Stomach (tissue), 4 donors: ENCODE results near the gene MTO1.
"Not testable (repeated sequence)": the region's sequence is repeated elsewhere in the genome, so short reads cannot be mapped to it uniquely, and the experiment has no call there.

Experiments used
- POLR2A ChIP-seq, 4 donors: fragments of 450-650 bp; IDR thresholded peaks; one replicate each; pipeline ENCODE4 v1.6.1; 2016; ENCODE audit warnings: antibody characterized with exemption in 4 of 4, control low read depth in 2 of 4, mild to moderate bottlenecking in 1 of 4, moderate library complexity in 1 of 4
- POLR2AphosphoS5 ChIP-seq, 3 donors: sonication (generic); formaldehyde crosslinking; IDR thresholded peaks; one replicate each; pipeline ENCODE4 v1.6.1; 2016; ENCODE audit warnings: antibody characterized with exemption in 3 of 3

DNA sequence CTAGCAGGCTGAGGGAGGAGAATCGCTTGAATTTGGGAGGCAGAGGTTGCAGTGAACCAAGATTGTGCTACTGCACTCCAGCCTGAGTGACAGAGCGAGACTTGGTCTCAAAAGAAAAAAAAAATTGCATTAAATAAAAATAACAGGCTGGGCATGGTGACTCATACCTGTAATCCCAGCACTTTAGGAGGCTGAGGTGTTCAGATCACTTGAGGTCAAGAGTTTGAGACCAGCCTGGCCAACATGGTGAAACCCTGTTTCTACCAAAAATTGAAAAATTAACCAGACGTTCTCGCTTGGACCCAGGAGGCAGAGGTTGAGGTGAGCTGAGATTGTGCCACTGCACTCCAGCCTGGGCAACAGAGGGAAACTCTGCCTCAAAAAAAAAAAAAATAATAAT lies 89.6 kb downstream of the MTO1 start:
- not testable (repeated sequence) for TF ChIP-seq POLR2AphosphoS5, POLR2A (IDR thresholded peaks at IDR 0.05)
